ENCODE results near the gene ZCCHC14.
"Not testable (repeated sequence)": the region's sequence is repeated elsewhere in the genome, so short reads cannot be mapped to it uniquely, and the experiment has no call there.

Gene ZCCHC14

DNA sequence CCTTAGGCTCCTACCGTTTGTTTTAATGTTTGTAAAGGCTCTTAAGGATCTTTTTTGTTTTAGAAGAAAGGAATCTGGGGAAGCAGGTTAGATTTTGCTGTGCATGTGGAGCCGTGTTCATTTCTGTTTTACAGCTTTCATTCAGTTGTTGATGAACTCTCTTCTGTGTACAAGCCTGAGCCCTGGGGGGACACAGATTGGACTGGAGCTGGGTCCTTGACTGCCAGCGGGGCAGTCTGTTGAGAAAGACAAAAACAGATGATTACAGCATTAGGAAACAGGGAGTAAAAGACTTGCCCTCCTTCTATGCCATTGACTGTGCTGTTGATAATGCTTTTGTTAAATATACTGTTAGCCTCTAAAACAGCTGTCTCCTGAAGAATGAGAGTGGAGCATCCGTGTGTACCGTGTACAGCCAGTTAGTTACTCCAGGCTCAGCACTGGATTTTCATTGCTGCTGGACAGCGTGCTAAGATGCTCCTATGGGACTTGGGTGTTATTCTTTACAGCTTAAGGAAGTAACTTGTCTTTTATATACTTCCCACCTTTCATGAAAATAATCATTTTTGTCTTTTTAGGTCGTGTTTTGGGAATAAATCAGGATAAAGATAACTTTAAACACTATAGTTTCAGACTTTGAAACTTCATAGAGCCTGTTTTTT lies 97.5 kb downstream of the ZCCHC14 start:
- no peak for DNase-seq

DNA sequence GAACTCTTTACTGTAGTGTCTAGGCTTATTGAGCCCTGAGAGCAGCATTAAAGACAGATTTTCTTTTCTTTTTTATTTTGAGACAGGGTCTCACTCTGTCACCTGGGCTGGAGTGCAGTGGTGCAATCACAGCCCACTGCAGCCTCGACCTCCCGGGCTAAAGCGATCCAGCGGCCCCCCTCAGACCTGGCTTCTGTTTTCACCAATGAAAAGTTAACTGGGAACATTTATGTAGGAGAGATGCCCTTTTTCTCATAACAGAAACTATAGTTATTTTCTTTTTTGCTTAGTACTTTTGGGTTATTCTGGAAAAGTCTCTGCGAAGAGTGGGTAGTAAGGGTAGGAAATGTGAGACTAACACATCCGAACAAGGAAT lies 99.2 kb downstream of the ZCCHC14 start:
- no peak for DNase-seq

DNA sequence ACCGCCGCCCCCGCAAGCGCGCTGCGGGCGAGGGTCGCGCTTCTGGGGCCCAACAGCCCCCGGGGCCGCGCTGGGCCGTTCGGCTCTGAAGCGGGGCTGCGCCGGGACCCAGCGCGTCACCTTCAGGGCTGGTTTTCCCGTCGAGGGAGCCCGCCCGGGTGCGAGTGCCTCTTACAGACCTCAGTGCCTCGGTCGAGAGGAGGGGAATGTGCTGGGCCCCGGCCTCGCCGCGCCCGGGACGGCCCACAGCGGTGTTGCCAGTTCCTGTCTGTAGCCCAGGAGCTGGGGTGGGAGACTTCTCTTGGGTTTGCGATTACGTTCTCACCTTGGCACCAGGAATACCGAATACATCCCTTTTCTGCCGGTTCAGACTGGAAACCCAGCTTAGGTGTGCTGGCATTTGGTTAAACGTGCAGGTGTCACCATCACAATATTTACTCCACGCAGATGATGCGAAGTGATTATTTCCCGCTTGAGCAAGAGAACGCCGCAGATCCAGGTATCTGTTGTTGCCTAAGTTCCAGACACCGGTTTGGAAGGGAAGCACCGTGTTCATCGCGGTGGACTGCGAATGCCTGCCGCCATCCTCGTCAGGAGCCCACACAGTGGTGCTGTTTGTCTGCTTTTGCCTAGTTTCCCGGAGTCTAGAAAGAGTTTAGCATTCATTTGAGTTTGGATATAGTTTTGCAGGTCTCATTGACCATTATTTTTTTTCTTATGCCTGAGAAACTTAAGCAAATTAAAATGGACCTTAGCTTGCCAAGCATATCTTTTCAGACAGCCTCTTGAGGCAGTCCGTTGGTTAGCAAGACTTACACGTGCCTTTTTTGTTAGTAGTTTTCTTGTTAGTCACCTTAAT lies 99.8 kb downstream of the ZCCHC14 start:
- DNase-seq: peak; percentile 52

DNA sequence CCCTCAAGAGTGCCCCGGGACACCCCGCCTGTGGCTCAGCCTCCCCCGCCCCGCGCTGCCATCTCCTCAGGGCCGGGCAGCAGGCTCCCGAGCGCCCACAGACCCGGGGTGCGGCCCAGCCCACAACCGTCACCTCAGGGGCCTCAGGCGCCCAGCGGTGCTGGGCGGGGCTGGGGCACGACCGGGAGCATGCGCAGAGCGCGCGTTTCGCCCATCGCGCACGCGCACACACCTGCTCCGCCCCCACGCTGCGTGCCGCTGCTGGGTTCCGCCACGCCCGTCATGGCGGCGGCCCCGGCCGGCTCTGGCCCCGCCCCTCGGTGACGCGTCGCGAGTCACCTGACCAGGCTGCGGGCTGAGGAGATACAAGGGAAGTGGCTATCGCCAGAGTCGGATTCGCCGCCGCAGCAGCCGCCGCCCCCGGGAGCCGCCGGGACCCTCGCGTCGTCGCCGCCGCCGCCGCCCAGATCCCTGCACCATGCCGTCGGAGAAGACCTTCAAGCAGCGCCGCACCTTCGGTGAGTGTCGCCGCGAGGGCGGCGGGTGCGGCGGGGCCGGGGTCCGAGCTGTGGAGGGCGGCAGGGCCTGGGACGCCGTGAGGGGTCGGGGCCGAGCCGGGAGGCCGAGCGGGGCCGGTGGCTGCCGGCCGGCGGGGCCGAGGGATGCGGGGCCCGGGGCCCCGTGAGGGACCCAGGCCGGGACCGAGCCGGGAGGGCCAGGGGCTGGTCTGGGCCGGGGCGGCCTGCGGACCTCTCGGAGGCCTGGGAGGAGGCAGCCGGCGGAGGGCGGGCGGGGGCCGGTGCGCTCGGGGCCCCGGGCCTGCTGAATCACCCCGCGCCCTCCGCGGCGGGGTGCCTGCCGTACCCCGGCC lies 100.6 kb downstream of the ZCCHC14 start, which contains the start of gene MAP1LC3B:
Gene MAP1LC3B, plus strand, starts transcription at position 387 of the 871 bp plus-strand sequence. Its CDS starts 92 bp downstream, at position 479.
- peak; percentile 98 for DNase-seq

DNA sequence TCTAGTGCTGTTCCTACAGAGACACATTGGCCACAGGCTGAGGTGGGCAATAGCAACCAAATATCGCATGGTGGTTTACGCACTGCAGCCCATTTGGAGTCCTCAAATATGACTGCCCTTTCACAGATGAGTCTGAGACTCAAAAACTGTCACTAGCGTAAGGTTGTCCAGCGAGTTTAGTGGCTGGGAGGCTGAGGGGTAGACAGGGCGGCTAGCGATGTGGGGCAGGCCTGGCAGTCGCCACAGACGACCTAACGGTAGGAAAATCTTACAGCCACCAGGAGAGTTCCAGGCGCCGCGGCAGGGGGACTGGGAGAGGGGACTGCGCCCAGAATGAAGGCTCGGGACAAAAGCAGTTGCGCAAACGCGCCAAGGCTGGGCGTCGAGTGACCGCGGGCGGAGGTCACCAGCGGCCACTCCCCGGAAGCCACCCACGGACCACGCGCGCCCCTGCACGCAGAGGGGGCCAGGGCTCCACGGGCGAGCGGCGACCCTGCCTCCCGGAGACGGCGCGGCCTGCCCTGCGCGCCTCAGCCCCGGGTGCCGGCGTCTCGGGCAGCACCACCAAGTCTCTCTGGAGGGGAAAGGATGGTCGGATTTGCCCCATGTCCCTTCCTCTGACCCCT lies 101.4 kb downstream of the ZCCHC14 start:
- peak; percentile 32 for DNase-seq

DNA sequence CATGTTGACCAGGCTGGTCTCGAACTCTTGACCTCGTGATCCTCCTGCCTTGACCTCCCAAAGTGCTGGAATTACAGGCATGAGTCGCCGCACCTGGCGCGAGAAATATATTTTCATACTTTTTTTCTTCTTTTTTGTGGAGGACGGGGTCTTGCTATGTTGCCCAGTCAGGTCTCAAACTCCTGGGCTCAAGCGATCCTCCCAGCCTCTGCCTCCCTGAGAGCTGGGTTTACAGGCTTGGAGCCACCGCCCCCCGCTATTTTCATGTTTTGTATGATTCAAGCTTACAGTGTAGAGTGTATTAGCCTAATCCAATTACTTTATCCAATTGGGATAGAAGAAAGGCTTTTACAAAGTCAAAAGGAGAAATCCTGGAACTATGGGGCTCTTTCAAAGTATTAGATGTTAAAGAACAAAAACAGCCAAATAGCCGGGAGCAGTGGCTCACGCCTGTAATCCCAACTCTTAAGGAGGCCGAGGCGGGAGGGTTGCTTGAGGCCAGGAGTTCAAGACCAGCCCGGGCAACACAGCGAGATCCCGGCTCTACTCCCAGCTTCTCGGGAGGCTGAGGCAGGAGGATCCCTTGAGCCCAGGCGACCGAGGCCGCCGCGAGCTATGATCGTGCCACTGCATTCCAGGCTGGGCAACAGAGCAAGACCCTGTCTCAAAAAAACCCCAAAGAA lies 102.0 kb downstream of the ZCCHC14 start:
- no peak for DNase-seq

DNA sequence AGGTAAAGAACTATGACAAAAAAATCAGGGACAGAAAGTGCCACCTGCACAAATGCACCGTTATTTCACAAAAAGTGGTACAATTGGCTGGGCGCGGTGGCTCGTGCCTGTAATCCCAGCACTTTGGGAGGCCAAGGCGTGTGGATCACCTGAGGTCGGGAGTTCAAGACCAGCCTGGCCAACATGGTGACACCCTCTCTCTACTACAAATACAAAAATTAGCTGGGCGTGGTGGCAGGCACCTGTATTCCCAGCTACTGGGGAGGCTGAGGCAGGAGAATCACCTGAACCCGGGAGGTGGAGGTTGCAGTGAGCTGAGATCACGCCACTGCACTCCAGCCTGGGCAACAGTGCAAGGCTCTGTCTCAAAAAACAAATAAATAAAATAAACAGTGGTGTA lies 102.9 kb downstream of the ZCCHC14 start:
- DNase-seq: not testable (repeated sequence)

DNA sequence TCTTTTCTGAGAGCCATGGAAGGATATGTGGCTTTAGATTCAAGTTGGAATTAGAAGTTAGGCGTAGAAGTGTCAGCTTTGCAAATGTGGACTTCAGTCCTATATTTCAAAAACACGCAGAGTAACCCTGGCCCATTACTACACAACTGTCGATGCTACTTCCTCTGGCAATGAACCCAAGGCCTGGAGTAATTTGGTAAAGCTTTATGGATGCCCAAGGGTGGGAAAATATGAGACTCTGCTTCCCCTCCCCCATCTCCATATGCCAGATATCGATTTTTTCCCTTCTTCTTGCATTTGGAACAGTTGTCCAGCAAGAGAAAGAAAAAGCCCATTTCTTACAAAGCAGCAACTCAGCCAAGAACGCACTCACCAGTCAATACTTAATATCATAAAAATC lies 103.6 kb downstream of the ZCCHC14 start:
- DNase-seq: no peak

DNA sequence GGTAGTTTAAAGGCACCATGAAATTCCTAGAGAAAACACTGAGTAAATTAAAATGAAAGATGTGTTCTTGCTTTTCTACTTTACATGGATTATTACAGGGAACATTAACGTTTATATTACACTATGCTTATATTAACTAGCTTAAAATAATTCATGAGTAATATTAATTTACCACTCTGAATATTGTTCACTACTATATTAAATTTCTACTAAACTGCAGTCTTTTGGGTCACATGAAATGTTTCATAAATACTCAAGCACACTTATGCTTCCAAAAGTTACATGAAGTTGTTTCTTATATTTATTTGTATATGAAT lies 104.0 kb downstream of the ZCCHC14 start:
- DNase-seq: no peak

DNA sequence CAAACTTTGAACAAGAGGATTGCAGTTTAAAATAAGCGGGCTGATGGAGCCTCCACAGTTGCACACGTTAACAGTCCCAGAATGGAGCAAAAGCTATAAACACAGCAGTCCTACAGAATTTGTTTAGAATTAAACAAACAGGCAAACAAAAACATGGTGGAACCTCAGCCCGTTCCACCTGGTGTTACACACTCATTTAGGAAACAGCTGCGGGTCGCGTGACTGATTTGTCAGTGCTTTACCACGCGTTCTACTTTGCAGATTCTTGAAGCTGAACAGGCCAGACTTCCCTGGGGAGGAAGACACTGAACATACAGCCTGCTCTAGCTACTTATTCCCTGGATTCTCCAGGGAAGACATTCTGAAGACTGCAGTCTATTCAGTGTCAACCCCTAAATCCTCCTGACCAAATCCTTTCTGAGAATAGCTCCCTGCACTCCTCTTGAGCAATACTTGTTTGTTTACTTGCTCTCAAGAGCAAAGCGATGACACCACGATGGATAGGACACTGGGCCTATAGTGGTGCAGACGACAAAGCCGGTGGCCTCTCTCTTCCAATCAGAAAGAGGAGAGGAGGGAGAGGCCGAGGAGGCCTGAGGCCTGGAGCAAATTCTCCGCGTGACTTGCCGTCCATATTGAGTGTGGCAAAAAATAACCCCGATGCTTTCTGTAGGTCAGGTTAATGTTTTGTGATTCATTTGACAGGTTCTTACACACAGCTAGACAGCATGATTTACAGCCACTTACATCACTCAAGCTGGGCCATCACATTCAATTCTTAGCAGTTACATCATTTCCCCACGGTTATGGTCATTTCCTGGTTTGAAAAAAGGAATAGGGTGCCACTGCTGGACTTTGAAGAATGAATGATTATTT lies 104.6 kb downstream of the ZCCHC14 start:
- peak; percentile 87 for DNase-seq

DNA sequence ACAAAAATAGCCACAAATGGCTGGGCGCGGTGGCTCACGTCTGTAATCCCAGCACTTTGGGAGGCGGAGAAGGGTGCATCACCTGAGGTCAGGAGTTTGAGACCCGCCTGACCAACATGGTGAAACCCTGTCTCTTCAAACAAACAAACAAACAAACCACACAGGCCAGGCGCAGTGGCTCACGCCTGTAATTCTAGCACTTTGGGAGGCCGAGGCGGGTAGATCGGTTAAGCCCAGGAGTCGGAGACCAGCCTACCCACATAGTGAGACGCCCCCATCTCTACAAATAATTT lies 108.0 kb downstream of the ZCCHC14 start:
- not testable (repeated sequence) for DNase-seq

DNA sequence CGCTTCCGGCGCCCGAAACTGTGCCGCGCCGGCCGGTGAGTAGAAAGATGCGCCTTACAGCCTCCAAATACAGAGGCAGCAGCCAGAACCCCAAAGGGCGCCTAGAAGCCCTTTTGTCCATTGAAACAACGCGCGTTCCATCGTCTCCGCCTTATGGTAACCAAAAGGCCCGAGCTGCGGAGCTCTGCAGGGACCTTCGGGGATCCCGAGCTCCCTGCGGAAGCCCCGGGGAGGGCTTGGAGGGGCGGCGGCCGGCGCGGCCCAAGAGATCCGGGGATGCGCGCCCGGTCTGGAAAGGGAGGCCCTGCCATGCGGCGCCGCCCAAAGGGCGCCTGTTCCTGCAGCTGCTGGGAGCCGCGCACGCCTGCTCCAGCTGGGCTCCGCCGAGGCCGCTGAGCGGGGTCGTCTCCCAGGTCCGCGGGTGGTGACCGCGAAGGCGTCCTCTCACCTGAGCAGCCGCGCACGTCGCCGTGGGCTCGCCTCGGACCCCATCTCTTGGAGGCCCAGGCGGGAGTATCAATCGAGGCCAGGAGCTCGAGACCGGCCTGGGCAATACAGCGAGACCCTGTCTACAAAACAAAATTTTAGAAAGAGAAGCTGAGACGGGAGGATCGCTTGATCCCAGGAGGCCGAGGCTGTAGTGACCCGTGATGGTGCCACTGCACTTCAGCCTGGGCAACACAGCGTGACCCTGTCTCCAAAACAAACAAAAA lies 108.5 kb downstream of the ZCCHC14 start:
- DNase-seq: no peak

DNA sequence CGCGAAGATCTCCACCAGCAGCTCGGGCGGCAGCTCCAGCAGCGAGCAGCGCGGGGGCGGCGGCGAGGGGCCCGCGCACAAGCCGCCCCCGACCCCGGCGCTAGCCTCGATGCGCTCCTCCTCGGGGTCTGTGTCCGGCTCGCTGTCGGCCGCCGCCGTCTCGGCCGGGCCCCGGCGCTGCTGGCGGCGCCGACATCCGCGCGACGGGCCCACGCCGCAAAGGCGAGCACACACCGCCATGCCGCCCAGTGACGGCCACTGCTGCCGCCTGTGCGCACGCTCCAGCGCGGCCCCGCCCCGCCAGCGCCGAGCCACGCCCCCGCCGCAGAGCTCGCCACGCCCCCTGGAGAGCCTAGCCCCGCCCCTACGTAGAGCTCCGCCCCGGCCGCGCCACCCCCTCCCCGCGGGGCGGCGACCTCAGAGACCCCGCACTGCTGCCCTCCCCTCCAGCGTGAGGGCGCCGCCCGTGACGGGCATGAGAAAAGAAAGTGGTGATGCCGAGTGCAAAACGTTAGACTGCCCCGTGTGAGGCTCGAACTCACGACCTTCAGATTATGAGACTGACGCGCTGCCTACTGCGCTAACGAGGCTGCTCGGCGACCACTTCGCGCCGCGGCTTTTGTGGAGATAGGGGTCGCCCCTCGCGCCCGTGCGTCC lies 109.2 kb downstream of the ZCCHC14 start, which contains the start of gene FBXO31:
Gene FBXO31, minus strand, starts transcription at position 272 of the 657 bp plus-strand sequence. Its CDS starts 32 bp downstream, at position 240.
- DNase-seq: peak; percentile 86

DNA sequence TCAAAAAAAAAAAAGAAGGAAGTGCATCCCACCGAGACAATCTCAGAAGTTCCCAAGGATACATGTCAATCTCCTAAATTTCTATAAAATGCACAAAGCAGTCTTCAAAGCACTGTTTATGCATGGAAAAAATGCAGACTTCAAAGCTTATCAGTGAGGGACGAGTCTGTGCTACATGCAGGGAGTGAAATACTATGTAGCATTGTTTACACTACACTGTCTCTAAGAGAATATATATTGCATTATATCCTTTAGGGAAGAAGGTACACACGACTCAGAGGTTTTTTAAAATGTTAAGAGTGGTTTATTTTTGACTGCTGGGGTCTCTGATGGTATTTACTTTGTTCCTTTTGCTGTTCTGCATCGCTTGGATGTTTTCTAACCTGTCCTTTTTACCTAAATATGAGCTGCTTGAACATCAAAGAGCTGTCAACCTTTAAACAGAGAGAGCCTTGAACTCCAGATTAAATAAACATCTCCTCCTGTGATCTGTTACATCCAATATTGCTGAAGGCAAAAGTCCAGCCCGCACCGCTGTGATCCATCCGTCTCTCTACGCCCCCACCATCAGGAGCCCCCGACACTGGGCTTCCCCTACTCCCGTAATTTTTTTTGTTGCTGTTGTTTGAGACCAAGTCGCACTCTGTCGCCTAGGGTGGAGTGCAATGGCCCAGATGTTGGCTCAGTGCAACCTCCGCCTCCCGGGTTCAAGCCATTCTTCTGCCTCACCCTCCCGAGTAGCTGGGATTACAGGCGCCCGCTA lies 110.6 kb downstream of the ZCCHC14 start:
- DNase-seq: no peak

DNA sequence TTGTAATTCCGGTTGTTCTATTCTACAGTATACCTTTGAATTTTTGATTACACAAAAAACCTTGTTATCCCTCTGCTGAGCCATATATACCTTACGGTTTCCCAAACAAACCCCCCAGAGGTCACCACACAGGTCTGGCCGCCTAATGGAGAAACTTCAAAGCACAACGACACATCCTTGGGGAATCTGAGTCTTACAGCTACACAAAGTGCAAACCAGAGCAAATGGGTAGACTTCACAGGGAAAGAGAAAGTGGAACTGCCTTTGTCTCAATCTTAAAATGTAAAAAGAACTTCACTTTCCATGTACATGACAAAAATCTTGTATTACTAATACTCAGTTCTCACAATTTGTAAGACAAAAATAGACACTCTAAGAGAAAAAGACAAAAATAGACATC lies 111.9 kb downstream of the ZCCHC14 start:
- no peak for DNase-seq

DNA sequence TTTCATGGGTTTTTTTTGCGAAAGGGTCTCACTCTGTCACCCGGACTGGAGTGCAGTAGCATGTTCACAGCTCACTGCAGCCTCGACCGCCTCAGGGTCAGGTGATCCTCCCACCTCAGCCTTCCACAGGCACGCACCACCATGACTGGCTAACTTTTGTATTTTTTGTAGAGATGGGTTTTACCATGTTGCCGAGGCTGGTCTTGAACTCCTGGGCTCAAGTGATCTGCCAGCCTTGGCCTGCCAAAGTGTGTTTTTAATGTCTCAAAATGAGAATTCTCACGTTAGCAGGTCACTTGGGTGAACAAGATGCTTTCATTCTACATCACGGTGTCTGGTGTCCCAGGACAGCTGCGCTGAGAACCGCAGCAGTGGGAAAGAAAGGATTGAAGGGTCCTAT lies 112.4 kb downstream of the ZCCHC14 start:
- DNase-seq: no peak

DNA sequence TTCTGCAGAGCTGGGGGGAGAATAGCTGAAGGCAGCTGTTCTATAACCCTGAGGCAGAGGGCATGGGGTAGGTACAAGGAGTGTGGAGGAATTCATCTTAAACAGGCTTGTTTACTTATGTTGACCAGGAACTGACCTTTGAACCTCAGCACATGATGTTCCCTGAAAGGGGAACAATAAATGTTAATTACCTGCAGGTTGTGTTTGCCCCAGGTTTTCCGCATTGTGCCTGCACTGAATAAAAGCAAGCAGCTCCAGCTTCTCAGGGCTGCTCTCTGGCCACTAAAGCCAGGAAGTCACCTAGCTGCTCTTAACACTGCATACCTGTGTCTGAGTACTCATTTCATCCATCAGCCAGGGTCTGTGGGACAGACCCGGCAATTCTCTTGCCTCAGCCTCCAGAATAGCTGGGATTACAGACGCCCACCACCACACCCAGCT lies 113.5 kb downstream of the ZCCHC14 start:
- DNase-seq: not testable (repeated sequence)

DNA sequence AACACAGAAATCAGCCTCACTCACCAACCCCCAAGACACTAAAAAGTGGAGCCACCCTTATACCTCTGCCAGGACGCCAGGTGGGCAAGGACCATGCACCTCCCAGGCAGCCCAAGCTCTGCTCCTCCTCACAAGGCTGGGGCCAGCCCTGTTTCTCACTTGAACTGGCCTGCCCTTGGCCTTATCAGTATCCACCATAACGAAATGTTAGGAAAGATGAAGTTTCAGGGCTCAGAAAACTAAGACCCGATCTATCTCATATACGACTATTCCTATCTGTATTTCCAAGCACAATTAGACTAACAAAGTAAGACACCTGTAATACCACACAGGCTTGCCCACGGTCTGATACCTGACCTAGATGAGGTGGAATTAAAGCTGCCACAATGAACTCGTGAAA lies 116.2 kb downstream of the ZCCHC14 start:
- no peak for DNase-seq

DNA sequence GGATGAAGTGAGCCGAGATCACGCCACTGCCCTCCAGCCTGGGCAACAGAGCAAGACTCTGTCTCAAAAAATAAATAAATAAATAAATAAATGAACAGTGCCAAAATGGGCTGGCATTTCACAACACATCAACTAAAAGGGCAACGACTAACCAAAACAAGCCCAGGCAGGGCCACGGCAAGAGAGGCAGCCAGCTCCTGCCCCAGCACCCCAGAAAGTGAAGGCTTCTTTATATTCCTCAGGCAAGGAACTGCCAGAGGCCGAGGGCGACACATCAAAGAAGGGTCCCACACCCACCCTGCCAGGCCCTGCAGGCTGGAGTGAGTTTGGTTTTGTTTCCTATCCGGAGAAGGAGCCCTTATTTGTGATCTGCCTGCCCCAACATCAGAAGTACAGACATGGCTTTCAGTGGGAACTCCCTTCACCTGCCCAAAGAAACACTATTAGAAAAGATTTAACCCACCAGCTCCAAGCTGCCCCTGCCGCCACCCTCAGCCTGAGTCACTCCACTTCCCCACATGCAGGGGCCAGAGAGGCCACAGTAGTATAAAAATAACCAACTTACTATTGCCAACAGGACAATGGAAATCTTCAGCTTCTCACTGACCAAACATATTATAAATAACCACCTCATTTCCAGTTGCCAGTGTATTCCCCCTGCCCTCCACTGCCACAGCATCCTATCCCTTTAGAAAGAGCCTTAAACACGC lies 117.2 kb downstream of the ZCCHC14 start:
- DNase-seq: no peak
